8988T (cell line): ENCODE data around the gene DEDD.

Source experiments
- DNase-seq: peaks from one replicate; pipeline ENCODE4 v3.0.0; 2011

Gene DEDD

DNA sequence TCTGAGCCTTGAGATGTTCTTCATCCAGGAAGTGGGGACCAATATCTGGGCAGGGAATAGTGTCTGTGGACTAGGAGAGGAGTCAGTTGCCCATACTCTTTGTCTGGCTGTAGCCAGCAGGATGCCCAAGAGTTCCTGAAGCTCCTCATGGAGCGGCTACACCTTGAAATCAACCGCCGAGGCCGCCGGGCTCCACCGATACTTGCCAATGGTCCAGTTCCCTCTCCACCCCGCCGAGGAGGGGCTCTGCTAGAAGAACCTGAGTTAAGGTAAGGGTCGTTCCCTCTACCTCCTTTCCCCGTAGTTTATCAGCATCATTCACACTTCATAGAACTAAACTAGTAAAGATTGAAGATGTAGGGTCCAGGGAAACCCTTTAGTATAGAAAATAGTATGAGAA lies 30.3 kb upstream of the DEDD start:
- DNase-seq = no peak

DNA sequence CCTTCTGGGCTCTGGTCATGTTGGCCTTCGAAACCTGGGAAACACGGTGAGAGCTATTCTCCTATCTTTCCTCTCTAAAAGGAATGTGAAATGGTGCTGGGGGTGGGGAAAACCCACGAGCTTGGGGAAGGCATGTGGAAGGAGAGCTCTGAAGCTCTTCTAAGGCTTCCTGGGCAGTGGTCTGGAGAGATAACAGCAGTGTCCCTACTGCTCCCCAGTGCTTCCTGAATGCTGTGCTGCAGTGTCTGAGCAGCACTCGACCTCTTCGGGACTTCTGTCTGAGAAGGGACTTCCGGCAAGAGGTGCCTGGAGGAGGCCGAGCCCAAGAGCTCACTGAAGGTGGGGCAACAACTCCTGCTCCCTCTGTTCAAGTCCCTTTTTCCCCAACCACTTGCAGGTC lies 29.6 kb upstream of the DEDD start:
- no peak for DNase-seq

DNA sequence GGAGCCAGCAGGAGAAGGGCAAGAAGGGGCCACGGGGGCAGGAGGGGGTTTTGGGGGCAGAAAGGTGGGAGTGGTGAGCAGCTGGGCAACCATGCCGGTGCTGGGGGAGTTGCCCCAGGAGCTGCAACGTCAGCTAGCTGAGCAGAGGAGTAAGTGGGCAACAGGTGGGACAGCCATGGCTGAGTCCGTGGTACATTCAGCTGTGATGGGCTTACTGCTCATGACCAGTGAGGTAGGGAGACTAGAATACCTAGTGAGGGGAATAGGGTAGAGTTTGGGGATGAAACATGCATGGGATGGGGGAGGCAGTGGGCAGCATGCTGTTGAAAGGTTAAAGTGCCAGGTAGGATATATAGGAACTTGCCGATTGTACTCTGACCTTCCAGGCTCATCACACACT lies 29.2 kb upstream of the DEDD start:
- no peak for DNase-seq

DNA sequence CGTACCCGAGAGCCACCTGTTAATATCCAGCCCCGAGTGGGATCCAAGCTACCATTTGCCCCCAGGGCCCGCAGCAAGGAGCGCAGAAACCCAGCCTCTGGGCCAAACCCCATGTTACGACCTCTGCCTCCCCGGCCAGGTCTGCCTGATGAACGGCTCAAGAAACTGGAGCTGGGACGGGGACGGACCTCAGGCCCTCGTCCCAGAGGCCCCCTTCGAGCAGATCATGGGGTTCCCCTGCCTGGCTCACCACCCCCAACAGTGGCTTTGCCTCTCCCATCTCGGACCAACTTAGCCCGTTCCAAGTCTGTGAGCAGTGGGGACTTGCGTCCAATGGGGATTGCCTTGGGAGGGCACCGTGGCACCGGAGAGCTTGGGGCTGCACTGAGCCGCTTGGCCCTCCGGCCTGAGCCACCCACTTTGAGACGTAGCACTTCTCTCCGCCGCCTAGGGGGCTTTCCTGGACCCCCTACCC lies 28.2 kb upstream of the DEDD start:
- no peak for DNase-seq

DNA sequence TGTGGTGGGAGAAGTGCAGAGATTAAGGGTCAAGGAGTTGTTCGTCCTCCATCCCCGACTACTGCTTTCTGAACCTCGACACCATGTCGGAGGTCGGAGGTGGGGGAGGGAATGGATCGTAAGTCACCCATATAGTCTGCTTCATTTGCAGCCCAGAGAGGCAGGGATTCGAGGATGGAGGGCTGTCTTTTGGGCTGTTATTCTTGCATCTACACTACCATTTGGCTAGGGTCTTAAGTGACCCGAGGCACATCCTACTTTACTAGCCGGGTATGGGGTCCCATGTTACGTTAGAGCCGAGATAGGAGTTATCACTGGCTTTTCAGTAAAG lies 27.4 kb upstream of the DEDD start:
- DNase-seq = no peak

DNA sequence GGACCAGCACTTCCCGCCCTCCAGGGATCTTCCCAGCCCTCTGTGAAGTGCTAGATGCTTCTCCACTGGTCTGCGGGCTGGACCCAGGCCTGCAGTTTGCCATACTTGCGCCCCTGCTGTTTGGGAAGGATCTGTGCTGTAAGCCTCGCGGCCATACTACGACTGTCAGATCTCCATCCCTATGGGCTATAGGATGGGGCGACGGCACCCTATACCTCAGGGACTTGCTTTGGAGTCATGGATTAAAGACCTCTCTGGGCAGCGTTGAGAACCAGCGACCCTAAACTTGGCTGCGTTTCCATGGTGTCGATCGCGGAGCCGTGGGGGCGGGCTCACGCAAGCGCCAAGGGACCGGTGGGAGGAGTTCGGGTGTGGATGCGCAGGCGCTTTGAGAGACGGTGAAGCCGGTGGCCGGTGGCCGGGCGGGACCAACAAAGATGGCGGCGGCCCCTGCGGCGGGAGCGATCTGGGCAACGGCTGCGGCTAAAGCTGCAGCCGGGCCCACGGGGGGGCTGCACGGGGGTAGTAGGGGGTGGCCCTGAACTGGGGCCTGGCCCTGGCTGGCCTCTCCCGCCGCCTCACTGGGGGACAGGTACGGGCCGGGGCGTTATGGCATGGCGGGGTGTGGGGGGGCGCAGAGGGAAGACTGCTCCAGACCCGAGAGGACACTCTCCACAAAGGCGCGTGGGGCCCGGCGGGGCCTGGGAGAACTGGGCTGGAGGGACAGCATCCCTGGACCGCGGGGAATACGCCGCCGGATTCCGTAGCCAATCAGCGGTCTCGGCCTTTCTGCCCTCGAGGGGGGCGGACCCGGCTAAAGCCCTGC lies 26.8 kb upstream of the DEDD start, which contains the start of gene USP21:
USP21 (plus strand) TSS at position 414 of the 826 bp plus-strand sequence. CDS start 1,141 bp downstream, outside the sequence.
- DNase-seq = peak; percentile 97

DNA sequence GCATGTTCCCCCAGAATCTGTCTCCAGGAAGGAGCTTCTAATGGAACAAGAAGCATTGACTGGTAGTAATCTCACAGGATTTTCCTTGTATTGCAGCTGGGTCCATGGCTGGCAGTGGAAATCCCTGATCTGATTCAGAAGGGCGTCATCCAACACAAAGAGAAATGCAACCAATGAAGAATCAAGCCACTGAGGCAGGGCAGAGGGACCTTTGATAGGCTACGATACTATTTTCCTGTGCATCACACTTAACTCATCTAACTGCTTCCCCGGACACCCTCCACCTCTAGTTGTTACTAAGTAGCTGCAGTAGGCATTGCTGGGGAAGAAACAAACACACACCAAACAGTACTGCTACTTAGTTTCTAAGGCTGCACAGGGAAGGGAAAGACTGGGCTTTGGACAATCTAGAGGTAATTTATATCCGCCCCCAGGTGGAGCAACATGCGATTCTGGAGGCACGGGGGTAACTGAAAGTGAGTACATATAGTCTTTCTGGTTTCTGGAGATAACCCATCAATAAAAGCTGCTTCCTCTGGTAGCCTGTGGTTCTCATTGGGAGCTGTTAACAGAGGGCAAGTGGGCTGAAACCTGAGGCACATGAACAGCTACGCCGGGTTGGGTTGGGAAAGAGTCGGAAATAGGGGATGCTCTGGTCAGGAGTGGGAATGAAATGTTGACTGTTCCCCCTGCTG lies 26.0 kb upstream of the DEDD start:
- no peak for DNase-seq

DNA sequence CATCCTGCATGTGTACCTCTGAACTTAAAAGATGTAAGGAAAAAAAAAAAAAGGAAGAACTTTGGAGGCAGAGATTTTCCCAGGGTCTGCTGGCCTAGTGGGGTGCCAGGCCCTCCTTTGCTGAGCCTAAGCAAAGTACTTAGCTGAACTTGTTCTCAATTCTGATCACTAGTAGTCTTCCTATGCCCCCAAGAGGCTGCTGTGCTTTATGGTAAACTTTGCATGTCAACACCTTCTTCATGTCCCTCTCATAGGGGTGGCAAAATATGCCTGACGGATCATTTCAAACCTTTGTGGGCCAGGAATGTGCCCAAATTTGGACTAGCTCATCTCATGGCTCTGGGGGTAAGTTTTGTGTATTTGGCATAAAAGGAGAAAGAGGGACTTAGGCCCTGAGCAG lies 25.4 kb upstream of the DEDD start:
- DNase-seq = no peak

DNA sequence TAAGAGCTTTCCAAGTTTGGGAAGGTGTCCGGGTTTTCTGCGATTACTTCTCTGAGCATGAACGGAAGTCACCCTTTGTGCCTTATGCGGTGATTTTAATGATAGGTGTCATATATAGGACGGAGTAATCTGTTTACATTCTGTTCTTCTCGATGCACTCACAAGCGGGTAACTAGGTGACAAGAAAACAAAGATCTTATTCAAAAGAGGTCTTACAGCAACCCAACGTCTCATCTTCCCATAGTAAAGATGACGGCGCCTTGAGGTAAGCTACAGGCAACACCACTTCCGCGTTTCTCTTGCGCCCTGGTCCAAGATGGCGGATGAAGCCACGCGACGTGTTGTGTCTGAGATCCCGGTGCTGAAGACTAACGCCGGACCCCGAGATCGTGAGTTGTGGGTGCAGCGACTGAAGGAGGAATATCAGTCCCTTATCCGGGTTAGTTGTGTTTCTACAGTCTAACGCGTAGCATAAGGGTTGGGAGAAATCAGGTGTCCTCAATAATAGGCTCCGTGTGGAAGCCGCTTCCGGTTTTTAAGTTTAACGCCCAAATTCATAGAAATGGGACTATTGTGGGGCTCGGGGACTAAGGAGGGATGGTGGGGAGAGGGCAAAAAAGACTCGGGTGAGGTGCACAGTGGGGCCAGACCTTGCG lies 21.3 kb upstream of the DEDD start, which contains the start of gene UFC1:
UFC1 (plus strand) TSS at position 297 of the 656 bp plus-strand sequence; CDS start at position 317, 20 bp downstream.
- DNase-seq = peak; percentile 64

DNA sequence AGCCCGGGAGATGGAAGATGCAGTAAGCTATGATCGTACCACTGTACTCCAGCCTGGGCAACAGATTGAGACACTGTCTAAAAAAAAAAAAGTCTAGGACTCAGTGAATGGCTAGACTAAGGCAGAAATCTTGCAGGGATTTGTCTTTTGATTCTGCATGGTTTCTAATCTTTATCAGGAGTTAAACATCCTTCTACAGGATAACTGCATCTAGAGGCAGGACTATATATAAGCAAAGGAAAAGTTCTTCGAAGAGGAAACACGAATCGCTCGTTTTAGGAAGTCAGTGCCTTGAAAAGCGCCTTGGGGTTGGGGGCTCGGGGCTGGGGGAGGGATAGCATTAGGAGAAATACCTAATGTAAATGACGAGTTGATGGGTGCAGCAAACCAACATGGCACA lies 20.7 kb upstream of the DEDD start:
- no peak for DNase-seq

DNA sequence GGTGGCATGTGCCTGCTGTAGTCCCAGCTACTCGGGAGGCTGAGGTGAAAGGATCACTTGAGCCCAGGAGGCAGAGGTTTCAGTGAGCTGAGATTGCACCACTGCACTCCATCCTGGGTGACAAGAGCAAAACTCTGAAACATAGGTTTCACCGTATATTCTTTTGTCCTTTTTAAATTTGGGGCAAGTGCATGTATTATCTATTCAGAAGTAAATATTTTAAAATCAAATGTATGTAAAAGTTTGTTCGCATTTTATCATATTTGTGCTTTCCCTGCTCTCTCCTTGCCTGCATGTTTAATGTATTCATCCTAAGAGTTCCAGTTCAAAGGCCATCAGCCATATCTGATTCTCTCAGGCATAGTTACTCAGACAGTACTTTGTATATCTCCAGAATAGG lies 13.4 kb upstream of the DEDD start:
- no peak for DNase-seq

DNA sequence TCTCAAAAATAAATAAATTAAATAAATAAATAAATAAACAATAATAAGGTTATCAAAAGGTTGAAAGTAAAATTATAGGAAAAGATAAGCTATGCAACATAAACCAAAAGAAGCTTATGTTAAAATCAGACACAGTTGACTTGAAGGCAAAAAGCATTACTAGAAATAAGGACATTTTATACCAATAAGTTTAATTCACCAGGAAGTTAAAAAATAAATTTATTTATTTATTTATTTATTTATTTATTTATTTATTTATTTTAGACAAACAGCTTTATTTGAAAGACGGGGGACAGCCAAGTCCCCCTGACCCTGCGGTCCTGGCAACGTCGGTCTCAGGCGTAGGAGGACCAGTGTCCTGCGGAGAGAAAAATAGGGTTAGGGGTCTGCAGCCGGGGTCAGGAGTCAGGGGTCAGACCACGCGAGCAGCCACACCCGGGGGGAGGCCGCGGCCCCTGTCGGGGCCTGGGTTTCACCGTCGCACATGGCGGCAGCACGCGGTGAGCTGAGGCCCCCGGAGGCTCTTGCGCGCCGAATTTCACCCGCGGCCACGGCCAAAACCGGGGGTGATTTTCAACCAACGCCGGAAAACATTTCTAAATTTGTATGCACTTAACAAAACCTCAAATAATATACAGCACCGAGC lies 8.4 kb upstream of the DEDD start:
- no peak for DNase-seq

DNA sequence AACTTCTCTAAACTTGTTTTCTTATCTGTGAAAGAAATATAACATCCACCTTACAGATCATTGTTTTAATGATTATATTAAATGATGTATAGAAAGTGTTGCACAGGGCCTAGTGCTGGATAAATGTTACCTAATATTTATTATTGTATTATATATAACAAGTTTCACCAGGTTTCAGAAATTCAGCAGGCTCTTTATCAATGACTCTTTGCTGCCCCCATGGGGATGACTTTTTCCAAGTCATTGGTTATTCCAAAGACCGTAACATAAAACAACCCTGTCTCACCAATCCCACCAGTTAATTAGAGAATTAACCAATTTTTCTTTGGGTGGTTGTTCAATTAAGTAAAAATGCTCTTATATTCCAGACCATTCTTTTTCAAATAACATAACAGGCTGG lies 7.3 kb upstream of the DEDD start:
- no peak for DNase-seq

DNA sequence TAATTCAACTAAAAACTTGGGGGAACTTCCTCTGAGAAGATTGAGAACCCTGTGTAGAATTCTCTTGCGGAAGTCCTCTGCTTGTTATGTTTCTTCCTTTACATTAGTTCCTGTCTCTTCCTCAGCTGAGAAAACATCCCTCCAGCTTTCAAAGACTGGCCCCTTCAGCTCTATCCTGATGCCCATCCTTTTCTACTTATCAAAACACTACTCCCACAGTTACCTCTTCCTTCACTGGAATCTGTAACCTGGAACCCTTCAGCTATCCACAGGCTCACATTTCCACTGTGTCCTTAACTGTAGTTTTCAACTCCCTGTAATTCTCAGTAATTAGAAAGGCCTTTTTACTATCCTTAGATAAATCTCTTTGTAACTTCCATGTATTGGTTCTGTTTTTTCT lies 6.0 kb upstream of the DEDD start:
- DNase-seq = no peak

DNA sequence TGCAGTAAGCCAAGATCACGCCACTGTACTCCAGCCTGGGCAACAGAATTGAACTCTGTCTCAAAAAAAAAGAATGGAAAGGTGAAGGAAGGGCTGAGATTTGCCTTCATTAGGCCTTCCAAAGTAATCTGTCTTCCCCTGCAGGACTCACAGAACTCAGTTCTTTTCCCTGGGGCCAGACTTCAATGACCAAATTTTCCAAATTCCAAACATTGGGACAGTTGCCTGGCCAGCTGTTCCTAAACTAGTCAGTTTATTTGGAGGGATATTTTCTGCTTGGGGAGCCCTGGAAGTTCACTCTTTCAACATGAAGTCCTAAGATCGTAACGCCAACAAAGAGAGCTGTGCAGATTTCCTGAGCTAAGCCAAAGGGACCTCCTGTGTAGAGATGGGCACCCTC lies 5.4 kb upstream of the DEDD start:
- DNase-seq = no peak

DNA sequence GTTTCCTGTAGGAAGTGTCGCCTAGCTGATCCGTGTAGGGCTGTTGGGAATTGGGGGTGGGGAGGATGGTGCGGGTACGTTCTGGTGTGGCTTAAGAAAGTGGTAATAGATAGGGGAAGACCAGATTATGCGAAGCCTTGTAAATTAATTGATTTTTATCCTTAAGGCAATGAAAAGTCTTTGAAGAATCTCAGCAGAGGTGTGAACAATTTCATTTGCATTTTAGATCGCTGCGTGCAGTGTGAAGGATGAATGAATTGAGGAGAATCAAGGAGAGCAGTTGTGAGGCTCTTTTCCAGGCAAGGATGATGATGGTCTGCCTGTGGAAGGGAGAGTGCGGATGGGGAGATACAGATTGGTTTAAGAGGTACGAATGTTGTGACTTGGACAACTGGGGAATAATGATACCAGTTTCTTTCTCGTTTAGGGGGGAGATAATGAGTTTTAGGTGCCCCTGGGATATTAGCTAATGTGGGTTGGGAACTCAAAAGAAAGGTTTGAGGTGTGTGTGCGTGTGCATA lies 813 bp upstream of the DEDD start:
- DNase-seq = no peak

DNA sequence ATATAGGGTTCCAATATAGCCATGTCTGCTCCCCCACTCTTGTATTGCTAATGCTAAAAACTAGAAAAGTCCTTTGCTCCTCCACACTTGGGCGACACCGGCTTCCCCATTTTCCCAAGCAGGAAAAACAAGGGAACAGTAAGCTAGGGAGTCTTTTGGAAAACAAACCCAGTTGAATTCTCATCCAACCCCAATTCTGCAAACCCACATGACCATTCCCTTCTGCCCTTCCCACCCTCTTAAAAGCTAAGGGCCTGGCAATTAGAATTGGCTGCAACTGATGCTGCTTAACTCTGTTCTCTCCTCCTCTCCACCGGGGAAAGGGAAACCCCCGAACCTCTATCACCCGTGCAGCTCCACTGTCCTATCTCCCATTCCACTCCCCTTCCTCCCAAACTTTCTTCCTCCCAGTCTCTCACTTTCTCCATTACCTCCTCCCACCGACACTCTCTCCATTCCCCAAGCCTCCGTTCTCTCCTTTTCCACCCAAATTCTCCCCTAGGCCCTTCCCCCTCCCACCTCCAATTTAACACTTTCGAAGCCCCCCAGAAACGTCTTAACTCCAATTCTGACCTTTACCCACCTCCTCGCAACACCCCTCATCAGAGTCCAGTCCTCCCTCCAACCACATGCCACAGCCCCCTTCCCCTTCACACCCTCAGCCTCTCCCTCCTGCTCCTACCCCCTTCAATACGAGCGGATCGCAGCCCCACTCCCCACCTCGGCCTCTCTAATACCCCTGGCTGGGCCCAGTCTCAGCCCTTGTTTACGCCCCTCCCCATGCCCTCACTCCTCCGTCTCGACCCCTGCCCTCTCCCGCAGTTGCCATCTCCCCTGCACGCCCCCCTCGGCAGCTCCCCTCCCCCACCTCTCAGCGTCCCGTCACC lies 701 bp downstream of the DEDD start:
- DNase-seq = no peak

DNA sequence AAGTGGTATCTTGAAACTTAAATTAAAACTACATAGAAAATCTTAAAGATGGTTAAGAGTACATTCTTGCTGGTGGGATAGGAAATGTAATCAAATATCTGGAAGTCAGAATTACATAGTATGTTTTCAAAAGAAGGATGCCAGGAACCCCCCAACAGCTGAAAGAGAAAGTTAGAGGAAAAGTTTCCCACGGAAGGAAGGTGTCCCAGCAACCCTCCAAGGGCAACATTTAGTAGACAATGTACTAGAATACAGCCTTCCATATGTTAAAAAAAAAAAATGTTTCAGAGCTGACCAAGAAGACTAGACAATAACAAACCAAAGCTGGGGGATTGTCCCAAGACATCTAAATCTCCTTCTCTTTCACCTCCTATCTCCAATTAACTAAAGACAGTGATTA lies 2.2 kb downstream of the DEDD start:
- DNase-seq = no peak

DNA sequence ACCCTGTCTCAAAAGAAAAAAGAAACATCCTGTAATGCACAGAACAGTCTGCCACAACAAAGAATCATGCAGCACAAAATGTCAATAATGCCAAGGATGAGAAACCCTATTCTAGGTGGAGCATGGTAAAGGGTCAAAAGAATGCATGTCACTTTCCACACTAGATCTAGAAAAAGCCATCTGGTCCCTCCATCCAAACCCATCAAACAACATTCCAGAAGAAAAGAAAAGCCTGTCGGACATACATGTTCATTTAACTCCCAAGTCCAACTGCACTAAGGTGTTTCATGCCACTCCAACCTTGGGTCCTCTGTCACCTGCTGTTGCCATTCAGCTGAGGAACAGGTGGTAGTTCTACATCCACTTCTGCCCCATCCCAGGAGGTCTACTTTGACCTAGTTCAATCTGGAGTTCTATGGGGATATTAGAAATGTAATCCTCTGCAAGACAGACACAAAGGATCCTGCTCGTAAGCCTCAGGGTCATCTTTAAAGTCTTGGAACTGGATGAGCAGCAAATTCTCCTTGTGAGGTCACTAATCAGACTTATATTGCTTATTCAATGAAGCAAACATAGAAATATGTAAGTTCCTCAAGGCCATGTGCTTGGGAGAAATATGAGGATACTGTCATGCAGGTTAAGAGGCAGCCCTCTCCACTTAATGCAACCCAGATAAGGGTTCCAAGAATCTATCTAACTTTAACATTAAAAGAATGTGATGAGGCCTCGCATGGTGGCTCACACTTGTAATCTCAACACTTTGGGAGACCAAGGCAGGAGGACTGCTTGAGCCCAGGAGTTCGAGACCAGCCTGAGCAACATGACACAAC lies 3.7 kb downstream of the DEDD start:
- no peak for DNase-seq

DNA sequence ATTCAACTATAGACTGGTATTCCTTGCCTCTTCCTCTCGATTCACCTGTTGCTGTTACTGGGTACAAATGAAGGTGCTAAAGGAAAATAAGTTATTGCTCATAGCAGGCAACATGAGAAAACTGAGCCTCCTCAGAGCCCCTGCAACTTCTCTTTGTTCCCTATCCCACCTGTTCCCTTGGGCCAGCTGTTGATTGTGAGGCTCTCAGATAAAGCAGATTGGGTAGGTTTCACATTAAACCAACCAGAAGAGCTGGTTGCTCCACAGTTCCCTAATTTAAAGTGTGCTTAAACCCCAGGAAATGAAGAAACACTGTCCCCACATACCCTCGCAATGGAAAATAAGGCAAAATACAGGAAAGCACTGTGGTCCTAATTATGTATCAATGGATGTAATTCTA lies 4.8 kb downstream of the DEDD start:
- no peak for DNase-seq

DNA sequence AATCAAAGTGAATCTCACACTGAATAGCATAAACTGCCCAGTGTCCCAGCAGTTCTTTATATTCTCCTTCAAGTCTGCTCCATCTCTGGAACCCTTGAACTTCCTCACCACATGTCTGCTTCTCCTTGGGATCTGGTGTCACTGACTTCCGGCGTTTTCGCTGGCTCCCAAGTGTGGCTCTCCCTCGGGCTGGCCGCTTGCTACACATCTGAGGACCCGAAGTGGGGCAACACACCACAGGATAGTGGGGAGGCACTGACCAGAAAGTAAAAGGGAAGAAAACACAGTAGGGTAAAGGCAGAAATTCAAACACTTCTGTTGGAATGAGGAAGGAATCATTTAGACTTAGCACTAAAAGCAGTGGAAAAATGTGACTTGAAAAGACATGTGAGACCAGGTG lies 9.5 kb downstream of the DEDD start:
- no peak for DNase-seq
